Dedifferentiated amniotic fluid mesenchymal stem cell (primary cell): ENCODE data around the gene COL6A2.
"Not testable (repeated sequence)": the region's sequence is repeated elsewhere in the genome, so short reads cannot be mapped to it uniquely, and the experiment has no call there.

Experiments used
- DNase-seq: peaks from one replicate; pipeline ENCODE4 v3.0.0-alpha.2; 2016; ENCODE audit errors: extremely low spot score

The COL6A2 gene

DNA sequence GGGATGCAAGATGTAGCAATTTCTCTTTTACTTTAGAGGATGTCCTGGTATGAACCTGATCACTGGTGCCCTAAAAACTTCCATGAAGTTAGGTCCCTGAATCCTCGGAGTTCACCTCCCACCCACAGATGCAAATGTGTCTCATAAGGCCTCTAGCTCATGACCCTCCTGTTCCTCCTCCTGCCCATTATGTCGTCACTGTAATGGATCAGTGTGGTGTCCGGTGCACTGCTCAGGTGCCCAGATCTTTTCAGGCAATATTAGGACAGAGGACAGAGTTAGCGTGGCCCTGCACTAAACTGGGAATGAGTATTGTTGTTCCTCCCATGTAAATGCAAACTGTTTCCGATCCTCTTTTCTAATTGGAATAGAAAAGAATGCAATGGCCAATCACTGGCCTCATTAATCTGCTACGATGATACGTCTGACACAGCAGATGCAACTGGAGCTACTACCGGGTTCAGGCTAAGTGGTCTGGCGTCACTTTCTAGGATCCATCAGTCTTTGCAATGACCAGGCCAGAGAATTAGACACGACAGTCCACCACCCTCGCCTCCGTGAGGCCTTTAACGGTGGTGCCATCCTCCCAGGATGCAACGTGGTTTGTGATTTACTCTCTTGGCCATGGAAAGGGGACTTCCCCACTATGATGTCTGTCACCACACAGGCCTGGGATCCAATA lies 3.4 kb upstream of the COL6A2 start:
- no peak for DNase-seq

GRCh38 chr21:46095083-46095719 lies 2.7 kb upstream of the COL6A2 start:
- no peak for DNase-seq

DNA sequence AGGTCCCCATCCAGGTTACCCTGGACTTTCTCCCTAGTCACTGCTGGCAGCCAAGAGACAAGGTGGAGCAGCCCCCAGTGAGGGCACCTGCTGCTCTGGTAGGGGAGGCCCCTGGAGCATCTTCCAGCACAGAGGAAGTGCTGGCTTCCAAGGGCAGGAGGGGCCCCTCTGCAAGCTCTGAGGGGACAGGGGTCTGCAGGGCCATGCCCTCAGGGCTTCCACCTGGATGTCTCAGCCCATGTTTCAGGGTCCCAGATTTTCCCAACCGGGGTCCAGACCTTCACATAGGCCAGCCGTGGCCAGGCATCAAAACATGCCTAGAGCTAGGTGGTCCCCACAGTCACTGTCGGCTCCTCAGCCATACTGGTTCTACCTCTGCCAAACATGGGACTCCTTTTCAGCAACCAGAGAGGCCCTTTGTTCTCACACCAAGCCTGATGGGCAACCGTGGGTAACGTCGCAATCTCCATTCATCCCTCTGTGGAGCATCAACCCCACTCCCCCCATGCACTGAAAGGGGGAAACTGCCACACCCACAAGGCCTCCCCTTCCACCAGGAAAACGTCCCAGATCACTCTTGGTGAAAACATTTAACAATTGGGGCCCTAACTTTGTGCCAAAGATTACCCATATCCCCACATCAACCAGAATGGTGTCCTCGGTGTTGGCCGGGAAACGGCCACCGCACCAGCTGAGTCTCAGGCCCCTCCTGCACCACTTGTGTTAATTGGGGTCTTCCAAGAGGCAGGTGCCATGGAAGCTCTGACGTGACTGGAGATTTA lies 1.9 kb upstream of the COL6A2 start:
- no peak for DNase-seq

DNA sequence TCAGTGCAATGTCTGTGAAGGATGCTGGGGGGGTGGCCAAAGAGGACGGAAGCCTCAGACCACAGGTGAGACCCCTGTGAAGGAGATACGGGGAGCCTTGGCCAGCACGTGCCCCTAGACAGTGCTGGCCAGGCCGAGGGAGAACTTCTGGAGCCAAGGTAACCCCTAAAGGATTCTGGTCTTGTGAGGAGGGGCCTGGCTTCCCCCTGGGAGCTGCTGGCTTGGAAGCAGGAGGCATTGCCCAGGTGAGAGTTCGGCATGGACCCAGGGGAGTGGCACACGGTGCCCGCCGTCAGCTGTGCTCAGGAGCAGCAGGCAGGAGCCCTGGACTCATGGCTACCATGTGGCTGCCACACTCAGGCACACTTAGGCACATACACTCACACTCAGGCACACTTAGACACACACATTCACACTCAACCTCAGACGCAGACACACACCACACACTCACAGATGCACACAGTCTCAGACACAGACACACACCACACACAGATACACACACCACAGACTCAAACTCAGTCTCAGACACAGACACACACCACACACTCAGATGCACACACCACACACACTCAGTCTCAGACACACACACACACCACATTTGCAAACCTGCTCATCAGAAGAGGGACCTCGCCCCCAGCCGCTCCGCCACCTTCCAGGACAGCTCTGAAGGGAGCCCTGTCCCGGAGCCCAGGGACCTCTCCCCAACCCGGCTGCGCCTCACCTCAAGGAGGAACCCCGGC lies 1.1 kb upstream of the COL6A2 start:
- no peak for DNase-seq

DNA sequence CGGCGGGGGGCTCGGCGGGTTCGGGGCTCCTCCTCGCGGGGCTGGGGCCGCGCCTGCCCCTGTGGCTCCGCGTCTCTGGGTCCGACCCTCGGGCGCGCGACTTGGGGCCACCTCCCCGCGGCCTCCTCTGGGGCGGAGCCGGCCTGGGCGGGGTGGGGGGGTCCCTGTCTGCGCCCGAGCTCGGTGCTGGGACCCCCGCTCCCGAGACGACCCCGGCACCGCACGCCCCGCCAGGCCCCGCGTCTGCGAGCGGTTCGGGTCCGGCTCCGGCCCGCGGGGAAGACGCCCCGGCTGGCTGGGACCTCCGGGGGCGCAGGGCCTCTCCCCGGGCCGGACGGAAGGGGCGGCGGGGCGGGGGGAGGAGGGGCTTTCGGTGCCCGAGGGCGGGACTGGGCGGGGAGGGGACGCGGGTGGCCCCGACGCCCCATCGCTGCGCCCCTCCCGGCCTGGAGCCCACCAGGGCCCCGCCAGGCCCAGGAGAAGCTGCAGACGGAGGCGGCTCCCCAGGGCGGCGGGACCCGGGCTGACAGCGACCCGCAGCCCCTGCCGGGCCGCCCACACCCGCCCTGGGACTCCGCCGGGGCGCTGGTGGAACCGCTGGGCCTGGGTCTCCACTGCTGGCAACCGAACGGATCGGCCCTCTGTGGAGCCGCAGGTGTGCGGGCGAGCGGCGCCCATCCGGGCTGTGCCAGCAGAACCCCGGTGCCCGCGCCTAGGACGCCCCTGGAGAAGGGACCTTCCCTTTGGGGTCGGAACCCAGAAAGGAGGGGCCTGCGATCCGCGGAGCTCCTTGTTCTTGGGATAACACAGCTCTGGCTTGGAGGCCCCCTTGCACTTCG lies 610 bp downstream of the COL6A2 start:
- no peak for DNase-seq

DNA sequence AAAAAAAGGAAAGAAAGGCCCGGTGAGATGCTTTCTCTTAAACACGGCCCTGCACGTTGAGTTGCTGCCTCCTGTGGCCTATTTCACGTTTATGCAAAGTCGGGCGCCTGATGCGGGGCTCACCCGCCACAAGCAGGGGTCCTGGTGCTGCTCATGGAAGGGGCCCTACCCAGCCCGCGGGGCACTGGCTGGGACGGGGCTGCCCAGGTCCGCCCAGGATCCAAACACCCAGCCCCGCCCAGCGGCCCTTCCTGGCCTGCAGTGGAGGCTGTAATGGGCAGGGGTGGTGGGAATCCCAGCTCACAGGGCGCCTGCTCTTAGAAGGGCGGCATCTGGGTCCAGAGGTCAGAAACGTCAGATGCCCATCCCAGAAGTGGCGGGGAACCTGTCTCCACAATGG lies 1.6 kb downstream of the COL6A2 start:
- no peak for DNase-seq

GRCh38 chr21:46100020-46100419 lies 2.1 kb downstream of the COL6A2 start:
- no peak for DNase-seq

DNA sequence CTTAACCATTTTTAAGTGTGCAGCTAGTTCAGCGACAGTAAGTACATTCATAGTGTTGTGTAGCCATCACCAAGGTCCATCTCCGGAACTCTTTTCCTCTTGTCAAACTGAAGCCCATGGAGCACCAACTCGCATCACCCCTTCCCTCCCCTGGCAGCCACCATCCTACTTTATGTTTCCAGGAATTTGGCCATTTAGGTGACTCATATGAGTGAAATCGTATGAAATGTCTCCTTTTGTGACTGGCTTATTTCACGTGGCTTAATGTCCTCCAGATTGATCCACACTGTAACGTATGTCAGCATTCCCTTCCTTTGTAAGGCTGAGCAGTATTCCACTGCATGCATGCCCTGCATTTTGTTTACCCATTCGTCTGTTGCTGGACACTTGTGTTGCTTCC lies 2.5 kb downstream of the COL6A2 start:
- DNase-seq: peak; percentile 81

DNA sequence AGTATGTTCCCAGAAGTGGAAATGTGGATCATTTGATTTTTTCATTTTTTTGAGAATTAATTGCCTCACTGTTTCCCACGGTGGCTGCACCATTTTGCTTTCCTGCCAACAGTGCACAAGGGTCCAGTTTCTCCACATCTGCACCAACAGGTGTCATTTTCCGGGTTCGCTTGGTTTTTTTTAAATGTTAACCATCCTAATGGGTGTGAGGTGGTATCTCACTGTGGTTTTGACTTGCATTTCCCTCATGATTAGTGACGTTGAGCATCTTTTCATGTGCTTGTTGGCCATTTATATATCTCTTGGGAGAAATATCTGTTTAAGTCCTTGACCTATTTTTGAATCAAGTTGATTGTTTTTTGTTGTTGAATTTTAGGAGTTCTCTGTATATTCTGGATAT lies 3.0 kb downstream of the COL6A2 start:
- DNase-seq: no peak

GRCh38 chr21:46104104-46104503 lies 6.2 kb downstream of the COL6A2 start:
- DNase-seq: no peak

GRCh38 chr21:46107376-46107775 lies 9.5 kb downstream of the COL6A2 start:
- DNase-seq: not testable (repeated sequence)

DNA sequence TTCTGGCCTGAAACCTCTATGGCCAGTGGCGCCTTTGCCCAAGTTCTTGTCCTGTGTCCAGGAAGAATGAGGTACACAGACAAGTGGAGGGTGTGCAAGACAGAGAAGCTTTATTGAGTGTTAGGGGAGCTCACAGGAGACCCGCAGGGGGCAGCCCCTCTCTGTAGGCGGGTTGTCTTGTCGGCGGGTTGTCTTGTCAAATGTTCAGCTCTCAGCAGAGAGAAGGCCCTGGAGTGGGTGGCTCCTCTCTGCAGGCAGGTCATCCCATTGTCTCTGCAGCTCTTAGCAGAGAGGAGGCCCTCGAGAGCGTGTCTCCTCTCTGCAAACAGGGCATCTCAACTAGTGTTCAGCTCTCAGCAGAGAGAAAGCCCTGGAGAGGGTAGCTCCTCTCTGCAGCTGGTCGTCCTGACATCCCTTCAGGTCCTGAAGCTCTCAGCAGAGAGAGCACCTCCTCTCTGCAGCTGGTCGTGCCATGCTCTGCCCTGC lies 11.0 kb downstream of the COL6A2 start:
- no peak for DNase-seq

GRCh38 chr21:46109313-46110221 lies 11.7 kb downstream of the COL6A2 start:
- no peak for DNase-seq

GRCh38 chr21:46110499-46111192 lies 12.7 kb downstream of the COL6A2 start:
- DNase-seq: no peak

DNA sequence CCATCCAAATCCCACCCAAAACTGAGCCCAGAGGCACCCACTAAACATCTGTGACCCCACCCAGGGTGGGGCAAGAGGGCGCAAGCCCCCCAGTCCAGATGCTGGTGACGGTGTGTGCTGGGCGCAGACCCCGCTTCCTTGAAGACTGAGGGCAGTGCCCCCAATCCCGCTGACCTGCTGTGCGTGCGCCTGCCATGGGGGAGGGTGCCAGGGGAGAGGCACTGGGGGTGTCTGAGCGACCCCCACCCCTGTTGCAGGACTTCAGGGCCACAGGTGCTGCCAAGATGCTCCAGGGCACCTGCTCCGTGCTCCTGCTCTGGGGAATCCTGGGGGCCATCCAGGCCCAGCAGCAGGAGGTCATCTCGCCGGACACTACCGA lies 13.3 kb downstream of the COL6A2 start:
- DNase-seq: no peak

GRCh38 chr21:46111857-46112724 lies 14.2 kb downstream of the COL6A2 start:
- DNase-seq: no peak

DNA sequence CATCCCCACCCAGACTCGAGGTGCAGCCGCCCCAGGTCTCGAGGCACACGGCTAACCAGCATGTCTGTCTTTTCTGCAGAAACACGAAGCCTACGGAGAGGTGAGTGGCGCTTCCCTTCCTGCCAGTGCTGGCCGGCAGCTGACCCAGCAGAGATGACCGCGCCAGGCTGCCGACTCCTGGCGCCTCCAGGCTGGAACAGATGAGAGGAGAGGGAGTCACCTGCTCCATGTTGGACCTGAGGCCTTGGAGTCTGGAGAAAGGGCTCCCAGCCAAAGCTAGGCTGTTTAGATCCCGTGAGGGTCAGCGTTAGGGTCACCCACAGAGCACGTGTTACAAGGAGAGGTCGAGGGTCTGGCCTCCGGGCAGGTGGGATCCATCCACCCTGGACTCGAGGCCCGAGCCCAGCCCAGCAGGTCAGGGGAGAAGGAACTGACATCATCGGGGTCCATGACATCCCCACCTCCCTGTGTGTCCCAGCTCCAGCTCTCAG lies 14.9 kb downstream of the COL6A2 start:
- no peak for DNase-seq

GRCh38 chr21:46113497-46114176 lies 15.7 kb downstream of the COL6A2 start:
- DNase-seq: no peak
